Left renal pelvis (tissue), 4 donors: ENCODE data around the gene CIZ1. TPM values are rescaled to one million over a fixed set of nuclear protein-coding genes. Genes with fewer than 3 reads are reported as not detected.
"Not testable (repeated sequence)": the region's sequence is repeated elsewhere in the genome, so short reads cannot be mapped to it uniquely, and the experiment has no call there.

Source experiments
- DNase-seq, 4 donors: peaks; one replicate each; pipeline ENCODE4 v3.0.0-alpha.2; 2013; ENCODE audit warnings: low read depth in 4 of 4, low spot score in 3 of 4
- polyA plus RNA-seq, 4 donors: library from polyadenylated mRNA; unstranded; fragments of 120-200 nt; gene quantifications; one replicate each; pipeline ENCODE4 v1.2.1, GENCODE V29; 2013; ENCODE audit not compliant: insufficient read length in 4 of 4

CIZ1 gene, protein sequence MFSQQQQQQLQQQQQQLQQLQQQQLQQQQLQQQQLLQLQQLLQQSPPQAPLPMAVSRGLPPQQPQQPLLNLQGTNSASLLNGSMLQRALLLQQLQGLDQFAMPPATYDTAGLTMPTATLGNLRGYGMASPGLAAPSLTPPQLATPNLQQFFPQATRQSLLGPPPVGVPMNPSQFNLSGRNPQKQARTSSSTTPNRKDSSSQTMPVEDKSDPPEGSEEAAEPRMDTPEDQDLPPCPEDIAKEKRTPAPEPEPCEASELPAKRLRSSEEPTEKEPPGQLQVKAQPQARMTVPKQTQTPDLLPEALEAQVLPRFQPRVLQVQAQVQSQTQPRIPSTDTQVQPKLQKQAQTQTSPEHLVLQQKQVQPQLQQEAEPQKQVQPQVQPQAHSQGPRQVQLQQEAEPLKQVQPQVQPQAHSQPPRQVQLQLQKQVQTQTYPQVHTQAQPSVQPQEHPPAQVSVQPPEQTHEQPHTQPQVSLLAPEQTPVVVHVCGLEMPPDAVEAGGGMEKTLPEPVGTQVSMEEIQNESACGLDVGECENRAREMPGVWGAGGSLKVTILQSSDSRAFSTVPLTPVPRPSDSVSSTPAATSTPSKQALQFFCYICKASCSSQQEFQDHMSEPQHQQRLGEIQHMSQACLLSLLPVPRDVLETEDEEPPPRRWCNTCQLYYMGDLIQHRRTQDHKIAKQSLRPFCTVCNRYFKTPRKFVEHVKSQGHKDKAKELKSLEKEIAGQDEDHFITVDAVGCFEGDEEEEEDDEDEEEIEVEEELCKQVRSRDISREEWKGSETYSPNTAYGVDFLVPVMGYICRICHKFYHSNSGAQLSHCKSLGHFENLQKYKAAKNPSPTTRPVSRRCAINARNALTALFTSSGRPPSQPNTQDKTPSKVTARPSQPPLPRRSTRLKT
- polyA plus RNA-seq = 100 to 1,000 TPM; 116 to 160 (median 124) TPM

DNA sequence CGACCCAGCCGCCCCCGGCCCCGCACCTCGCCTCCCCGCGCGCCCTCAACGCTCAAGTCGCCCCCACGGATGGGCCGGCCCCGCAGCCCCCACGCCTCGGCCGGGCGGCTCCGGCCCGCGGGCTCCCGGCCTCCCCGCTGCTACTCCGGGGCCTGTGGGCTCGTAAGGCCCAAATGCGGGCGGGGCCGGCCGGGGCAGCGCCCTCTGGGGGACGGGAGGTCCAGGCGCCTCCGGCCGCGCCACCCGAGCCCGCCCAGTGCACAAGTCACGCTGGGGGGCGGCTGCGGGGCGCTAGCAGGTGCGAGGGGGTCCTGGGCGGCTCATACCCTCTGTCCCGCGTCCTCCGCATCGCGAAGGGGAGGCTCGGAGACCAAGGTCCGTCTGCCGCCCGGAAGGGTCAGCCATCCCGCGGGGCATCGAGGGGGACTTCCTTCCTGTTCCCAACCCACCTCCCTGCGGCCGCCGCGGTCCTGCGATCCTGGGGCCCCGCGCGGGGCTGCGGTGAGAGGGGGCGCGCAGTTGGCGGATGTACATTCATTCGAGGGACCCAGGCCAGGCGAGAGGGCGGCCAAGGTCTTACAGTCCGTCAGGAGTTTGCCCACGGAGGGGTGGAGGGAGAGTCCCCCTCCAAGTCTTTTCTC is at the start of gene CIZ1:
Gene CIZ1 (minus strand): TSS at position 167 of the 641 bp plus-strand sequence. CDS start 715 bp downstream, outside the sequence.
- peak in 1 of 4 donors; percentile 72 for DNase-seq

DNA sequence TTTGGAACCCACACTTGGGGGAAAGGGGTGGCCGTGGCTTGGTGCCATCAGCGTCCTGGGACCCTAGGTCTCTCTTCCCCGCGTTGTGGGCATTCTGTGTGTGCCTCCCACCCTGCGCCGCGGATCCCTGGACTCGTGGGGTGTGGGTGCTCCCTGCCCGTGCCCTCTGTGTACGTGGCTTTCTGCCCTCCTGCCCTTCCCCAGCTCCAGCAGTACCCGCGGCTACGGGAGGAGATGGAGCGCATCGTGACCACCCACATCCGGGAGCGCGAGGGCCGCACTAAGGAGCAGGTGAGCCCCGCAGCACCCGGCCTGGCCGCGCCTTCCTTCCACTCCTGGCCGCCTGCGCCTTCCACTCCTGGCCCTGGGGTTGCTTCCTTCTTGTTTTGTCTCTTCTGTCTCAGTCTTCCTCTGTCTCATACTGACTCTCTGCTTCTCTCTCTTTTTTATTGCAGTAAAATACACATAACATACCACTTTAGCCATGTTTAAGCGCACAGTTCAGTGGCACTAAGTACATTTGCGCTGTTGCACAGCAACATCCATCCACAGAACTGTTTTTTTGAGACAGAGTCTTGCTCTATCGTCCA is 42.5 kb upstream of the CIZ1 start:
- no peak for DNase-seq

DNA sequence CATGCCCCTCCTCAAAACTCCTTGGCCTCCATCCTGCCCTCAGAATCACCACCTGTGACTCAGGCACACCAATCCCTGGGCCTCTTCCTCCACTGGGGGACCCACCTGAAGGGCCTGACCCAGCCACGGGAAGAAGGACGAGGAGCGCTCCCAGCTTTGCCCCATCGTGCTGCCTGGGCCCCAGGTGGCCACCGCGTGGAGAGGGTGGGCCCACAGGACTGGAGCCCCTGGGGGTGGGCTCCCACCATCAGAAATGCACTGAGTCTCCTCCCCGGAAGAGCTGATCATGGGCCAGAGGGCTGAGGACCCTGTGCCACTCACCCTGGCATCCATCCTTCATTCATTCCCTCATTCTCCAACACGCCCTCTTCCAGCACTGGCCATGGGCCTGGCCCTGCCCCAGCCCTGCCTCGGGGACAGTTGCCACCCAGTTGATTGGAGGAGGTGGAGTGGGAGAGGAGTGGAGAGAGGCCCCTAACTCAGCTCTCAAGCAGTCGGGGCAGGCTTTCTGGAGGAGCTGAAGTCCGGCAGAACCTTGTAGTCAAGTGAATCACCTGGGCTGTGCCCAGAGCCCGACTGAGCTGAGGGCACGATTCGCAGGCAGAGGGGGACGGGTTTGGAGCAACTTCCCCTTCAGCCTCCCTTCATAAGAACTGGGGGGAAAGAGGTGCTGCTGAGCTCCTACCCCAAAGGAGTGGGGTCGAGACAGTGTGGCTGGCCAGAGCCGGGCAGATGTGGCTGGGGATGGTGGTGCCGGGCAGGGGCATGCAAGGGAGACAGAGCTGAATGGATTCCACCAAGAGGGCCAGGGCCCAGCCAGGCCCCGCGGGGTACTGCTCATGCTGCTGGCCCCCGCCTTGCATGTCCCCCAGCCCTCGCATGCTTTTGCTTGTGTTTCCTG is 41.4 kb upstream of the CIZ1 start:
- DNase-seq = no peak

DNA sequence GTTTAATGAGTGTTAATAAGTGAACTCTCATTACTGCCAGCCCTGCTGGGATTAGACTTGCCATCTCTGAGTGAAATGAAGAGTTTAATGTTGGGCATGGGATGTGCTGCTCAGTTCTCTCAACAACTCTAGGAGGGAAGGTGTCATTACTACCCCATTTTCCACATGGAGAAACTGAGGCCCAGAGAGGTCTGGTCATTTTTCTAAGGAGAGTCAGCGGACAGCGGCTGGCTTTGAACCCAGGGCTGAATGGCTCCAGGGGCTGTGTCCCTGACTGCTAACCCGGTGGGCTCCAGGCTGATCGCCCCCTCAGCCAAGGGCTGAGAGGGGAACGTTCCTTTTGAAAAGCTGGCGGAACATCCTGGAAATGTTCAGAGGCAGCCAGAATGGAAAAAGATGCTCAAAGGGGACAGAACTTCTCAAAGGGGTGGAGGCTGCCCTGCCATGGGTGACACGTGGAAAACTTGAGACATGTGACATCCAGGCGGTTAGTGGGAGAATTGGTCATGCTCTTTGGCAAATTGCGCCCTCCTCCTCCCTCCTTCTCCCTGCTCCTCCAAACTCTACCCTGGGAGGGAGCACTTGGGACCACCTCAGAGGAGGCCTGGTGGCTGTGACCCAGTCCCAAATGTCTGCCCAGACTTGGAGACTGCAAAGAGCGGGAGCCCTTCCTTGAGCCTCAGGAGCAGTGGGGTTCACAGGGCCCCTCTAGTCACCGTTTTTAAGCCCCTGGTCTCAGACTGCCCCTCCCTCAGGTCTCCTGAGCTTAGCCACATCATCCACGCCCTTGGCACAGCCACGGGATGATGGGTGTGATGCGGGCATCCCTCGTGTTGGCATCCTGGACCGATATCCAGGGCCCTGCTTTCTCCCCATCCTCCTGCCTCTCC is 40.5 kb upstream of the CIZ1 start:
- DNase-seq = no peak

DNA sequence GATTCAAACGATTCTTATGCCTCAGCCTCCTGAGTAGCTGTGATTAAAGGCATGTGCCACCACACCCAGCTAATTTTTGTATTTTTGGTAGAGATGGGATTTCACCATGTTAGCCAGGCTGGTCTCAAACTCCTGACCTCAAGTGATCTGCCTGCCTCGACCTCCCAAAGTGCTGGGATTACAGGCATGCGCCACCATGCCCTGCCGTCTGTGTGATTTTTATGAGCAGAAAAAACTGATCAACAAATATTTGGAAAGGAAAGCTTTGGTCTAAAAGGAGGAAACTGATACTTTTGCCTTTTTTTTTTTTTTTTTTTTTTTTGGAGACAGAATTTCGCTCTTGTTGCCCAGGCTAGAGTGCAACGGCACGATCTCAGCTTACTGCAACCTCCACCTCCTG is 39.5 kb upstream of the CIZ1 start:
- DNase-seq = not testable (repeated sequence)

DNA sequence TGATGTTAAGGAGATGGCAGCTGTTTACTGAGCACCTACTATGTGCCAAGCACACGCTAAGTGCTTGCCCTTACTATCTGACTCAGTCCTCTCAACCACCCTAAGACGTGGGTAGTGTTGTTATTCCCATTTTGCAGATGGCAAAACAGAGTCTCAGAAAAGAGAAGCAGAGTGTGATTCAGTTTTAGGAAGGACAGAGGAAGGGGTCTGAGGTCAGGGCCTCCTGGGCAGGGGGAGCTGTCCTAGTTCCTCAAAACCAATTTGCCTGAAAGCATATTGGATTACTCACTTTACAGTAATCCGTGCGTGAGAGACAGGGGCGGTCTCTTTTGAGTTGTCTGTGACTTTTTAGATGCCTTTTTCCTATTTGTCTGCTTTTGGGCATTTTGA is 35.0 kb upstream of the CIZ1 start:
- DNase-seq = no peak

DNA sequence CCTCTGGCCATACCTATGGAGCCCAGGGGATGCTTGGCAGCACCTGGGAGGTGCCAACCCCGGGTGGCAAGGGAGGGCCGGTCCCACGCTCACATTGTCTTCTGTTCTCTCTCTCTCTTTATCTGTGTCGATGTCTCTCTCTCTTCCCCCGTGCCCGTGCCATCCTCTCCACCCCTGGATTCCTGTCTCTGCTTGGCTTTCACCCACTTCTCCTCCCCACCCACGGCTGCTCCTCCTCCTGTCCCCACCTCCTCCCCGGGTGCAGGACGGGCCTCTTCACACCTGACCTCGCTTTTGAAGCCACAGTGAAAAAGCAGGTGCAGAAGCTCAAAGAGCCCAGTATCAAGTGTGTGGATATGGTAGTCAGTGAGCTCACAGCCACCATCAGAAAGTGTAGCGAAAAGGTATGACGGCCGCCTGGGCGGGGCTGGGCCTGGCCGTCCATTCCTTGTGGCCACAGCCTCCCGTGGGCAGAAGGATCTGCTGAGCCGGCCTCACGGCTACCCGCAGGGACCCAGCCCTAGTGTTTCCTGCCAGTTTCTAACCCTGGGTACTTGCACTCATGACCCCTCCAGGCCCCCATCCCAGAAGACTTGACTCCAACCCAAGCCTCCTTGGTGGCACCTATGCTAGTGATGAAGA is 34.5 kb upstream of the CIZ1 start:
- DNase-seq = no peak

DNA sequence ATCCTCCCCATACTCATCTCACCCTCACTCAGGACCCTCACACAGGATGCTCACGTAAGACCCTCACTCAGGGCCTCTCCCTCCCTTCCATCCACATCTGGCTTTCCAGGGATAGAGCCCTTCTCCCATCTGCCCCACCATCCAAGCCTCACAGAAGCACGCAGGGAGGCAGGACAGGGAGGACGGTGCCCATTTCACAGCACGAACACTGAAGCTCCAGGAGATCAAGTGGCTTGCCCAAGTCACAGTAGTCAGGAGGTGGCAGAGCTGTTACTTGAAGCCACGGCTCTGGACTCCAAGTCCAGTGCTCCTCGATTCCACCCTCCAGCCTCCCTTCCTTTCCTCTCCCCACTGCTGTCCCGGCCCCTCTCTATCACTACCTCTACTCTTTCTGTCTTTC is 33.5 kb upstream of the CIZ1 start:
- DNase-seq = no peak

DNA sequence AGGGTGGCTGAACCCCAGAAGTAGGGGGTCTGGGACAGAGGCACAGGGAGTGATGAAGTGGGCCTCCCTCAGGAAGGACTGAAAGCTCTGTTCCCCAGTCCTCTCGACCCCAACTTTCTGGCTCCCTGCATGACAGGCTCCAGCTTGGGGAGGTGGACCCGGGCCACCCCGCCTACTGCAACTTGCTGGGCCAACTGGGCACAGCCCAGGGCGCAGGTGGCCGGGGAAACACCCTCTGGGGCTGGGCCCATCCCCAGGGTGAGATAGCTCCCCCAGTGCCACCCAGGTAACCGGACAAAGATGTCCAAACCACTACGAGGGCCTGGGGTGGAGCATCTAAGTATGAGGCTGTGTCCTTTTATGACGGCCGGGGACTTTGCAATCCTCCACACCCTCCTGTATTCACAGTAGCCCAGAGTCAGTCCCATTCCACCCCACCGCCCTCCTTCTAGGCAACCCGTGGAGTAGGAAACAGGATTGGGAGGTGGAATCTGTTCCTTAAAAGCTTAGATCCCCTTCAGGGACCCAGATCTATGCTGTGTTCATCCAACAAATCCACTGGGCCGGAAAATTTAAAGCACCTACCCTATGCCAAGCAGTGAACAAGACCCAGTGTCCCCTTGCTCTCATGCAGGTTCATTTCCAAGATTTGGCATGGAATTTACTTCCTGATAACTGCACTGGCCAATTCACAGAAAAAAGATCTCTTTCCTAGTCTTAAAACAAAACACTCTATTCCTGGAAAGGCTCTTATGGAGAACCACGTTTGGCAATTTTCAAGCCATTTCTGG is 31.7 kb upstream of the CIZ1 start:
- DNase-seq = no peak

DNA sequence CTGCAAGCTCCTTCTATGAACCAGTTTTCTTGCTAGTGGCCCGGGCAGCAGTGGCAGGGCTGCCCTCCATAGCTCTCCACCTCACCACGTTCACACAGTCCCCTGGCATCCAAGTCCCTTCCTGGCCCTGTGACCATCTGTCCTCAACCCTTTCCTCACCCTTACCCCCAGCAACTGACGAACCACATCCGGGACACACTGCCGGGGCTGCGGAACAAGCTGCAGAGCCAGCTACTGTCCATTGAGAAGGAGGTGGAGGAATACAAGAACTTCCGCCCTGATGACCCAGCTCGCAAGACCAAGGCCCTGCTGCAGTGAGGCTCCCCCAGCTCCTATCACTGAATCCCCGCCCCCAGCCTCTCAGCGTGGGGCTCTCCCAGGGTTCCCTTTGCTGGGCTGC is 30.7 kb upstream of the CIZ1 start:
- DNase-seq = no peak

DNA sequence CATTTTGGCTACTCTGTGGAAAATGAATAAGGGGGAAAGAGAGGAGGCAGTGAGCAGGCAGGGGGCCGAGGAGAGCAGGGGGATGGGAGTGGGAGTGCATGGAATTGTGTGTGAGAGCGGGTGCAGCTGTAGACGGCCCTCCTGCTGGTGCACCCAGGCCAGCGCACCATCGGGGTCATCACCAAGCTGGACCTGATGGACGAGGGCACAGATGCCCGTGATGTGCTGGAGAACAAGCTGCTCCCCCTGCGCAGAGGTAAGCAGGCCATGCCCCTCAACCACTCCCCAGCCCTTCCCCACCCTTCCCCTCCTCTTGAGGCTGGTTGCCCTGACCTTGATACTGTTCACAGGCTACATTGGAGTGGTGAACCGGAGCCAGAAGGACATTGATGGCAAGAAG is 28.5 kb upstream of the CIZ1 start:
- DNase-seq = no peak

DNA sequence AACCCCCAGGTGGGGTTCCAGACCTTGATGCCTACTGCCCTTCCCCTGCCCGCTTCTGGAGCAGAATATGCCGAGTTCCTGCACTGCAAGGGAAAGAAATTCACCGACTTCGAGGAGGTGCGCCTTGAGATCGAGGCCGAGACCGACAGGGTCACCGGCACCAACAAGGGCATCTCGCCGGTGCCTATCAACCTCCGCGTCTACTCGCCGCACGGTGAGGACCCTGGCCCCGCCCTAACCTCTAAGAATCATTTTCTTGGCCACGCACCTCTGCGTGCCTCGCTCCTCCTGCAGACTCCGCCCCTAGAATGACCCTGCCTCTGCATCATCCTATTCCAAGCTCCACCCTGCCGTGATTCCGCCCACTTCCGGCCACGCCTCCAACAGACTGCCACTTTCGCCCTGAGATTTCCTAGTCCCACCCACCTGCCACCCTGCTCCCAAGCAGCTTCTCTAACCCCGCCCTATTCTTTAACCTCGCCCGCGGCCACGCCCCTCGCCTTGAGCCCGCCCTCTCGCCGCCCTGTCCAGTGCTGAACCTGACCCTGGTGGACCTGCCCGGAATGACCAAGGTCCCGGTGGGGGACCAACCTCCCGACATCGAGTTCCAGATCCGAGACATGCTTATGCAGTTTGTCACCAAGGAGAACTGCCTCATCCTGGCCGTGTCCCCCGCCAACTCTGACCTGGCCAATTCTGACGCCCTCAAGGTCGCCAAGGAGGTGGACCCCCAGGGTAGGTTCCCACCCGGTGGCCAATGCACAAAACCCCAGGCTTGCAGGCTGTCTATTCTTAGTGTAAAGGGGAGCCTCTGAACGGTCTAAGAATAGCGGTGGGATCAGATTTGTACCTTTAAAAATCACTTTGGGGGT is 27.4 kb upstream of the CIZ1 start:
- DNase-seq = peak; percentile 79 to 87 (median 82)

DNA sequence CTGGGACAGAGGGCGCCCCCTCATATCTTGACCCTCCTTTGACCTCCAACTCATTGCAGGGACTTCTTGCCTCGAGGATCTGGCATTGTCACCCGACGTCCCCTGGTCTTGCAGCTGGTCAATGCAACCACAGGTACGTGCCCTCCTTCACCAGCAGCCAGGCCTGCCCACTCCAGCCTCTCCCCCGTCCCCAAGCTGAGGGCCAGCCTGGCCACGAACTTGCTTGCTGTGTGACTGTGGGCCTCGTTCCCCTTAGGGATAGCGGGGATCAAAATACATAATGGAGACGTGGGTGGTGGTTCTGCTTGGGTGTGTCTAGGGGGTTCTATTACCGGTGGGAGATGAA is 26.8 kb upstream of the CIZ1 start:
- DNase-seq = no peak

DNA sequence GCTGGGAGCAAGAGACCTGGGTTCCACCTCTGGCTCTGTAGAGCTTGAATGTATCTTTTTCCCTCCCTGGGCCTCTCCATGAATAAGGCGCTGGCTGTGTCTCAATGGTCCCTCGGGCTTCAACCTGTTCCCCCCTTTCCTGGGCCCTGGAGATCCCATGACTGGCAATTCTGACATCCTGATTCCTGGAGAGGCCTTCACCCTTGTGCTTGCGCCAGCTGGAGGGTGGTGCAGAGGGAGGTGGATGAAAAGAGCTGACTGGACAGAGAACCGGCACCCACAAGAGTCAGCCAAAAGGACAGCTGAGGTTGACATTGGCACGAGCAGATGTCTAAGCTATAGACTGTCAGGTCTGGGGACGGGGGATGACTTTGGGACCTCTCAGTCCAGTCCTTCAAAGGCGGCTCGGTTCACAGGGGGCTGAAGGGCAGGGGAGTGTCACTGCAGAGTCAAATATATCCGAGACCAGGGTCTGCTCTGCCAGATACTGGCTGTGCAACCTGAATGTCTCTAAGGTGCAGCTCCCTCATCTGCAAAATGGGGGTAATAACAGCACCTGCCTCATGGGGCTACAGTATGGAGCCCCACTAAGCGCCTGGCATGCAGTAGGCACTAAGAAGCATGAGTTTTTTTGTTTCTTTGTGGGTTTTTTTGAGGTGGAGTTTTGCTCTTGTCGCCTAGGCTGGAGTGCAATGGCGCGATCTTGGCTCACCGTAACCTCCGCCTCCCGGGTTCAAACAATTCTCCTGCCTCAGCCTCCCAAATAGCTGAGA is 25.6 kb upstream of the CIZ1 start:
- DNase-seq = no peak

DNA sequence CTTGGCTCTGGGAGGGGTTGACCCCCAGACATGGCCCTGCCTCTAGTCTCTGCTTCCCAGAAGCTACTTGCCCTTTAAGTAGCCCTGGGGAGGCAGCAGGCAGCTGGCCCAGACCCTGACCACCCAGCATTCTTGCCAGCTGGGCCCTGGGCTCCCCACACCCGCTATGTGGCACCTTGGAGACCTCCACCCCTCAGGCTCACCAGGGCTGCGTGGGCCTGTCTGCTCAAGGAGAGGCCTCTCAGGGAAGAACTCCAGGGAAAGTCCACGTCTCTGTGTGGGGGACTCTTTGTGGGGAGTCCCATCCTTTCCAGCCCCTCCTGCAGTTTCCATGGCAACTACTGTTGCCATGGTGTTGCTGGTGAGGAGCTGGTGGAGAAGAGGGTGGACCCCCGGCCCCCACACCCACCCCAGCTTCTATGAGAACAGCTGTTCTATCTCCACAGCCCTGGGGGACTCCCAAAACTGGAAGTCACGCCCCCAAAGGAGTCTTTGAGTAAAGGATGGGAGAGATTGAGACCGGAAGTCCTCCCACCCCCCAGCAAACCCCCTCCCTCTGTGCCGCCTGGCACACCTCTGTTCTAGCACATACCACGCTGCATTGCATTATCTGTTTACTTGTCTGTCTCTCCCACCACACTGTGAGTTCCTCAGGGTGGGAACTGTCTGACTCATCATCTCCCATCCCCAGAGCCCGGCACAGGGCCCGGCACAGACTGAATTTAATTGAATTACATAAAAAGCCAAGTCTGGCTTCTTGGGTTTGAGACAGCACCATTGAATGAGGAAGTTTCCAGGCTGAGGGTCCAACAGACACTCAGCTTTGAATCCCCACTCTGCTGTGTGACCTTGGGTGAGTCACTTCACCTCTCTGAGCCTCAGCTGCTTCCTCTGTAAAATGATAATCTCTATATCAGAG is 24.4 kb upstream of the CIZ1 start:
- DNase-seq = no peak
